ENCODE data around the gene SLC15A2.
"Not testable (repeated sequence)": the region's sequence is repeated elsewhere in the genome, so short reads cannot be mapped to it uniquely, and the experiment has no call there.

The SLC15A2 gene, protein sequence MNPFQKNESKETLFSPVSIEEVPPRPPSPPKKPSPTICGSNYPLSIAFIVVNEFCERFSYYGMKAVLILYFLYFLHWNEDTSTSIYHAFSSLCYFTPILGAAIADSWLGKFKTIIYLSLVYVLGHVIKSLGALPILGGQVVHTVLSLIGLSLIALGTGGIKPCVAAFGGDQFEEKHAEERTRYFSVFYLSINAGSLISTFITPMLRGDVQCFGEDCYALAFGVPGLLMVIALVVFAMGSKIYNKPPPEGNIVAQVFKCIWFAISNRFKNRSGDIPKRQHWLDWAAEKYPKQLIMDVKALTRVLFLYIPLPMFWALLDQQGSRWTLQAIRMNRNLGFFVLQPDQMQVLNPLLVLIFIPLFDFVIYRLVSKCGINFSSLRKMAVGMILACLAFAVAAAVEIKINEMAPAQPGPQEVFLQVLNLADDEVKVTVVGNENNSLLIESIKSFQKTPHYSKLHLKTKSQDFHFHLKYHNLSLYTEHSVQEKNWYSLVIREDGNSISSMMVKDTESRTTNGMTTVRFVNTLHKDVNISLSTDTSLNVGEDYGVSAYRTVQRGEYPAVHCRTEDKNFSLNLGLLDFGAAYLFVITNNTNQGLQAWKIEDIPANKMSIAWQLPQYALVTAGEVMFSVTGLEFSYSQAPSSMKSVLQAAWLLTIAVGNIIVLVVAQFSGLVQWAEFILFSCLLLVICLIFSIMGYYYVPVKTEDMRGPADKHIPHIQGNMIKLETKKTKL

DNA sequence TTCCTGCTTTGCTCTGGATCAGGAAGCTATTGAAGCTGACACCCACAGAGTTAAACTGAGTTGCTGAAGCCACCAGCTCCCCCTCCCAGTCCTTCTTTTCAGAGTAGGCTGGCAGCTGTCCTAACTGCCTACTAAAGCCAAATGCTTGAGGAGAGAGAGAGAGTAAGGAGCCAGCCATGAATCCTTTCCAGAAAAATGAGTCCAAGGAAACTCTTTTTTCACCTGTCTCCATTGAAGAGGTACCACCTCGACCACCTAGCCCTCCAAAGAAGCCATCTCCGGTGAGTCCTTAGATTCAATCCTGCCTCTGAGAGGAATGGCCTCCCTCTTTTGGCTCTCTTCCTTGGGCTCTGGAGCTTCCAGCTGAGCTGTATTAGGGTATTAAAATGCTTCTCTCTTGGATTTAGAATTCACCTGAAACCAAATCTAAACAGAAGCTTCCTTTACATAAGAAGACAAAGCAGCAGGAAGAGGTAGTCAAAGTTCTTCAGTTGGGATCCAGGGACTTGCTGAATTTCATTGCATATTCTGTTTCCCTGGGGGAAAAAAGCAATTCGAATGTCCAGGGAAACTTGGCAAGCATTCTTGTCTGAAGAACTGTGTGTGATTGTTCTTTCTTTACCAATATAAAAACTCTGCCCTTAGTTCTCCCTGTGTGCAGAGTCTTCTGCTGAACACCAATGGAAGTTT, at the start of gene SLC15A2:
Gene SLC15A2 (plus strand): TSS at position 101 of the 690 bp plus-strand sequence. CDS start 76 bp downstream, at position 177.
- no peak for DNase-seq (ENCODE audit: low read depth)

DNA sequence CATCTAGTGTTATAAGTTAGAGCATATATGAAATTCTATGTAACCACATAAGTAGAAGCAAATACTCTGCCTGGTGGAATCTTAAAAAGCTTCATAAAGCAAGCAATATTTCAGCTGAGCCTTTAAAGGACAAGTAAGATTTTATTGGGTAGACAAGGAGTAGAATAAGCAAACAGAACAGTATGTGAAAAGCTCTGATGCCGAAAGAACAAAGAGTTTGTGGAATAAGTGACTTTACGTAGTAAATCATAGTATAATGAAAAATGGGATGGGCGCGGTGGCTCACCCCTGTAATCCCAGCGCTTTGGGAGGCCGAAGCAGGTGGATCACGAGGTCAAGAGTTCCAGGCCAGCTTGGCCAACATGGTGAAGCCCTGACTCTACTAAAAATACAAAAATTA, 49.3 kb upstream of the SLC15A2 start:
- no peak for DNase-seq (ENCODE audit: low read depth)

DNA sequence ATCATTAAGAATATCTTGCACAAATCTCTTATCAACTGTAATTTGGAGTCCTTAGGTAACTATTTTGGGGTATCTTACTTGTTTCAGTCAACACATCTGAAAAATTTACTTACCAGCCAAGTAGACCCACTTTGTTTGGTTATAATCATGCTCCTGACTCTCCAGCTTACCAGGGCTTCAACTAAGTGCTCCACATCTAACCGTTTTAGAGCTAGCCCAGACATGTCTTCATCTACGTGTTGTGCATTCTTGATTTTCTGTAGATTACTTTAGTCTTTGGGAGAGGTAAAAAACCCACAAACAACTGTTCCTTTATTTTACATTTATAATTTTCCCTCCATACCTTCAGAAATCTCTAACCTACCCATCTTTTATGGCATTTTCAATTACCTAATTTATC, 41.9 kb upstream of the SLC15A2 start:
- DNase-seq (ENCODE audit: low read depth) = no peak

DNA sequence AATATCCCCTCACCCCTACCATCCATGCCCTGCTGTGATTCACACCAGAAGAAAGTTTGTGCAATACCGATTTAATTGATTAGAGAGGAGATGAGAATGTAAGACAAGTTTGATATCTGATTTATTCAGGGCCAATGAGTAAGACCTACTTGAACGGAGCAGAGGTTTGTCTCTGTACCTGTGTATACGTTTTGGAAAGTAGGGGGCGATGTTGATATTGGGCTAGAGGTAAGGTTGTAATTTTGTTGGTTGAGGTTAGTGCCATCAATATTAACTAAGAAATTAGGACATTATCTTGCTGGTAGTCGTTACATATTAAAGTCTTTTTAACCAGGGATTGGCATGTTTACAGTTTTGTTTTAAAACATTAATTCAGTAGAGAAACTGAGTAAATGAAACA, 38.6 kb upstream of the SLC15A2 start:
- peak; percentile 41 for DNase-seq (ENCODE audit: low read depth)

DNA sequence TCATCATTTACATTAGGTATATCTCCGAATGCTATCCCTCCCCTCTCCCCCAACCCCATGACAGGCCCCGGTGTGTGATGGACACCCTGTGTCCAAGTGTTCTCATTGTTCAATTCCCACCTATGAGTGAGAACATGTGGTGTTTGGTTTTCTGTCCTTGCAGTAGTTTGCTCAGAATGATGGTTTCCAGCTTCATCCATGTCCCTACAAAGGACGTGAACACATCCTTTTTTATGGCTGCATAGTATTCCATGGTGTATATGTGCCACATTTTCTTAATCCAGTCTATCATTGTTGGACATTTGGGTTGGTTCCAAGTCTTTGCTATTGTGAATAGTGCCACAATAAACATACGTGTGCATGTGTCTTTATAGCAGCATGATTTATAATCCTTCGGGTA, 36.4 kb upstream of the SLC15A2 start:
- DNase-seq (ENCODE audit: low read depth) = not testable (repeated sequence)

DNA sequence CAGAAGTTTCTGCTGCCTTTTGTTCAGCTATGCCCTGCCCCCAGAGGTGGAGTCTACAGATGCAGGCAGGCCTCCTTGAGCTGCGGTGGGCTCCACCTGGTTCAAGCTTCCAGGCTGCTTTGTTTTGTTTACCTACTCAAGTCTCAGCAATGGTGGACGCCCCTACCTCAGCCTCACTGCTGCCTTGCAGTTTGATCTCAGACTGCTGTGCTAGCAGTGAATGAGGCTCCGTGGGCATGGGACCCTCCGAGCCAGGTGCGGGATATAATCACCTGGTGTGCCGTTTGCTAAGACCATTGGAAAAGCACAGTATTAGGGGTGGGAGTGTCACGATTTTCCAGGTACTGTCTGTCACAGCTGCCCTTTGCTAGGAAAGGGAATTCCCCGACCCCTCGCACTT, 31.0 kb upstream of the SLC15A2 start:
- DNase-seq (ENCODE audit: low read depth) = not testable (repeated sequence)

DNA sequence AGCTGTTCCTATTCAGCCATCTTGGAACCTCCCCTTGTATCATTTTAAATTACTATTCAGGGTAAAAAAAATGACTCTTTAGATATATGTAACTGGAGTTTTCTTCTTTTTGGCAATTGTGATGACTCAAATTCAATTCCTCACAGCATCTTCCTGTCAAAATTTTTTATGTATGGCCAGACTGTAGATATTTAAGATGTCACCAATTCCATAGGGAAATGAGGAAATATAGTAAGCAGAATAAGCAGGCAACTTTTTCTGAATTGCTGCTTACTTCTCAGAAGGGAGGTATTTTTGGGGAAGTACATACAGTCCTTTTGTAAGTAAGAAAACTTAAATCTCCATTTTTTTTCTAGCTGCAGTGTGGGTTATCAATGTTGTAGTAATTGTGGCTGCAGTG, 30.4 kb upstream of the SLC15A2 start:
- no peak for DNase-seq (ENCODE audit: low read depth)

DNA sequence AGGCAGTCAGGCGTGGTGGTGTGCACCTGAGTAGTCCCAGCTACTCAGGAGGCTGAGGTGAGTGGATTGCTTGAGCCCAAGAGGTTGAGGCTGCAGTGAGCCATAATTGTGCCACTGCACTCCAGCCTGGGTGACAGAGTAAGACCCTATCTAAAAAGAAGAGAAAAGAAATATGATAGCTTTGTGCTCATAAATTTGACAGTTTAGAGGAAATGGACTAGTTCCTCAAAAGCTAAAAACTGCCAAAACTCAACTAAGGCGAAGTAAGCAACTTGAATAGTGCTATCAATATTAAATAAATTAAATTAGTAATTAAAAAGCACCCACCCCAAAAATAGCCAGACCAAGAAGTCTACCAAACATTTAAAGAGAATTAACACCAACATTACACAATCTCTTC, 24.5 kb upstream of the SLC15A2 start:
- no peak for DNase-seq (ENCODE audit: low read depth)

DNA sequence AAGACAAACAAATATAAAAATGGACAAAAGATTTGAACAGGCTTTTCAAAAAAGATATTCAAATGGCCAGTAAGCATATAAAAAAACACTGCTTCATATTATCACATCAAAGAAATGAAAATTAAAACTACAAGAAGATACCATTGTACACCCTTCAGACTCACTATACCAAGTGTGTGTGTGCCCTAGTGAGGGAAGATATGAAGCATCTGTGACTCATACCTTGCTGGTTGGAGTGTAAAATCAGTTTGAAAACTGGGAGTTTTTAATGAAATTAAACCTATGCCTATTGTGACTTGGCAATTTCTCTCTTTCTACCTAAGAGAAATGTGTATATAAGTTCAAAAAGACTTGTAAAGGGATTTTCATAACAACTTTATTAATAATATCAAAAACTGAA, 23.5 kb upstream of the SLC15A2 start:
- no peak for DNase-seq (ENCODE audit: low read depth)

DNA sequence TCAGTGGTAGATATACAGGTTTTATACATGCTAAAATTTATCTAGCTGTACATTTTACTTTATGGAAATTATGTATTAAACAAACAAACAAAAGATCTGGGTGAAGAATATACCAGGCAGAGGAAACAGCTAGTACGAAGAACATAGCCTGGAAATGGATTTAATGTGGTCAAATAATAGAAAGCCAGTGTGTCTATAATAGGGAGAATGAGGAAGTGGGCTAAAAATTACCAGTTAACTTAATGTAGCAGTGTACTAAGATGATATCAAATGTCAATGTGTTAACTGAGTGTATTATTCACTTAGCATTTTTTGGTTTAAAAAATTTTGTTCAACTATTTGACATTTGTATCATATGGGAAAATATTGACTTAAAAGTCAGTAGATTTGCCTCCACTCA, 22.8 kb upstream of the SLC15A2 start:
- no peak for DNase-seq (ENCODE audit: low read depth)

DNA sequence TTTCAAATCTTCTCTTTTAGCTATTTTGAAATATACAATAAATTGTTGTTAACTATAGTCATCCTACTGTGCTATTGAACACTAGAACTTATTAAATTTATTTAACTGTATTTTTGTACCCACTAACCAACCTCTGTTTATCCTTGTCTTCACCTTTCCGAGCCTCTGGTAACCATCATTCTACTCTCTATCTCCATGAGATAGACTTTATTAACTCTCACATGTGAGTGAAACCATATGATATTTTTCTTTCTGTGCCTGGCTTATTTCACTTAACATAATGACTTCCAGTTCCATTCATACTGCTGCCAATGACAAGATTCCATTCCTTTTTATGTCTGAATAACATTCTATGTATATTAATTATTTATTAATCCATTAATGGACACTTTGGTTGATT, 15.8 kb upstream of the SLC15A2 start:
- DNase-seq (ENCODE audit: low read depth) = no peak

DNA sequence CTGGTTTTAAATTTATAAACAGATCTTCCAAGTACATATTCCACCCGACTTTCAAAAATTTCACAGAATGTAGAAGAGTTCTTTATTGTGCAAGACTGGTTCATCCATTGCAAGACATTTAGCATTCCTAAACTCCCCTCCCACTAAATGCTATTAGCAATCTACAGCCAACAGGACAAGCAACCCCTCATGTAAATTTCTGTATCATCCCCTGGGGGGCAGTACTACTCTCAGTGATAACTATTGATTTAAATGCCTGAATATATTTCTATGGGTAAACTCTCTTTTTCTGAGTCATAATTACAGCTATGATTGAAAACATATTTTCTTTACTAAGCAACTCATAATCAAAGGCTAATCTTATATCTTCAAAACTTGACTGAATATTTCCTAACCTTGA, 10.7 kb upstream of the SLC15A2 start:
- peak; percentile 78 for DNase-seq (ENCODE audit: low read depth)

DNA sequence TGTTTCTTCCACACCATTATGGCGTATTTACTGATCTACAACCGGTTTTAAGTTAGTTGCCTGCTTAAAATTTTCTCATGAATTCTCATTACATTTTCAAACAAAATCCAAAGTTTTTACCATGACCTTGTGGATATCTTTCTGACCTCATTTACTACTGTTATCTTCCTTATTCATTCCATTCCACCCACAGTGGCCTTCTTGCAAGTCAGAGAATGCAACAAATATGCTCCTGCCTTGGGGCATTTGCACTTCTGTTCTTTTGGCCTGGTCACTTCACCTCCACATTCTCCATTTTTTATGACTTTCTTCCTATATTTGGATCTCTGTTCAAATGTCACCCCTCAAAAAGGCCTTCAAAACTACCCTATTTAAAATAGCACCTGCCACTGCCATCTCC, 8.8 kb upstream of the SLC15A2 start:
- DNase-seq (ENCODE audit: low read depth) = peak; percentile 63

DNA sequence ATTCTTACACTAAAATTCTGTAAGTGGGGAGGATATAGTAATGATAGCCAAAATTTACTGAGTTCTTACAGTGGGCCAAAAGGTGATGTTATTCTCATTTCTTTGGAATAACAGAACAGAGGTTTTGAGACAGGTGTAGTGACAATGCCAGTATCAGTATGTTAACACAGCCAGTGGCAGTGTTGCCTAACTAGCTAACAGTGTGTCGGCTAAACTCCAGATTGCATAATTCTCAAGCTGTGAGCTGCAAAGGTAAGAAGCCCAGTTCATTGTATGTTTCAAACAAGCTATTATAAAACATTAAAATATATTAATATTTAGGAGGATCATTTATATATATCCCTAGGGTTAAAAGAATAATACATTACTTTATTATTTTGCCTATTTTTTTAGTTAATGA, 920 bp downstream of the SLC15A2 start:
- DNase-seq (ENCODE audit: low read depth) = peak; percentile 15

DNA sequence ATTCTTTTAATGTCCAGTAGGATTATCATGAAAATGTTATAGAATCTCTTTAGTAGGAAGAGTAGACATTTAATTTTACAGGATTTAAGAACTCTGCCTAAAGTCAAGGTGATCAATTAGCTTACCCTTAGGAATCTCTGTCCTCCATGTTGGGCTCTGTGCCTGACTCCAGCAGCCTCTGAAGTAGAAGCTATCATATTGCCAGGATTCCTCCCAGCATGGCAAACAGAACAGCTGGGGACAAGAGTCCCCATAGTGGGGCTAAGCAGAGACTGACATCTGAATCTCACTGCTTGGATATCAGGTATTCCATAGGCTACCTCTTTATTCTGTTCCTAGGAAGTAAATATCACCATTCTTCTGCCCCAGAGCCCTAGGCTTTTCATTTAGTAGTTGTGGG, 1.5 kb downstream of the SLC15A2 start:
- DNase-seq (ENCODE audit: low read depth) = no peak

DNA sequence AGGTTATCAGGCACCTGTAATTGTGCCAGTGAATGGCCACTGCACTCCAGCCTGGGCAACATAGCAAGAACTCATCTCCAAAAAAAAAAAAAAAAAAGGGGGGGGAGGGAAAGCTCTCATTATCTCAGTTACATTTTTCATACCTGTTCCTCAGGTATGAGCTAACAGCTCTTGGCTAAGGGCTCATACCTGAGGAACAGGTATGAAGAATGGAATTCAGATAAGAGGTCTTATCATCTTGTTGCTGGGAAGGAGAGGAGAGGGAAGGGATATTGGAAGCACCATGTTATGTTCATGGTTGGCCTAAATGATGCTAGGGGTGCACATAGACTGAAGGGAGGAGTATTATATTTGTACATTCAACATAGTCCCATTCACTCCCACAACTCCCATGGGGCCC, 2.6 kb downstream of the SLC15A2 start:
- no peak for DNase-seq (ENCODE audit: low read depth)

DNA sequence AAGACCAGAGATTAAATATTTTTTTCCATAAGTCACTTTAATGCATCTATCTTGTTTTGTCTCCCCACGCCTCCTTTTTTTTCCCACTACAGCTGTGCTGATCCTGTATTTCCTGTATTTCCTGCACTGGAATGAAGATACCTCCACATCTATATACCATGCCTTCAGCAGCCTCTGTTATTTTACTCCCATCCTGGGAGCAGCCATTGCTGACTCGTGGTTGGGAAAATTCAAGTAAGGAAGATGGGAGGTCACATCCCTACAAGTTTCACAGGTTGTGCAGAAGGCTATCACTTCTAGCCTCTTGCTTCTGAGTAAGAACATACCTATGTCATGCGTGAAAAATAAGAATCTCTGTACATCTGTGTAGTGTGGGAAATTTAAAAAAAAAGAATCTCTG, 3.1 kb downstream of the SLC15A2 start:
- no peak for DNase-seq (ENCODE audit: low read depth)

DNA sequence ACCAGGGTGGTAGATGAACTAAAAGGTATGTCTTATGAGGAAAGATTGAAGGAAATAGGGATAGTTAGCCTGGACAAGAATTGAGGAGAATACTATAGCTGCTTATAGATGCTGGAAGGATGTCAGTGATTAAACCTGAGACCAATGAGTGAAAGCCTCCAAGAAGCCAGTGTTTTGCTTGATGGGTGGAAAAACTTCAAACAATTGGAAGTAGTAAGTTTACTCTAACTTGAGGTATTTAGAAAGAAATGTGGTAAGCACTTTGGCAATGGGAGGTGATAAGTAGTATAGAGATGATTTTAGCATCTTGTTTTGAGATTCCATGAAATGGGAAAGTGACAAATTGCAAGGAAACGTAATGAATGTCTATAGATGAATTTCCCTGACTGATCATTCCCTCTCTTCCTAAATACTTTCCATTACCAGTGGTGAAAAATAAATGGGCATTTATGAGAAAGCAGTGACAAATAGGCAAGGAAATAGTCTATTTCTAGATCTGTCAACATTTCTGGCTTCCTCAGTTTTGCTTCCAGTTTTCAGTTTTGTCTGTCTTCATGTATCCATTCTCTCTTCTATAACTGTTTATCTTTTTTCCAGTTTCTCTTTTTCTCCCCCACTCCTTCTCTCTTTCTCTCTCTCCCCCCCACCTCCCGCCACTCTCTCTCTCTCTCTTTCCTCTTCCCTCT, 19.2 kb downstream of the SLC15A2 start:
- DNase-seq (ENCODE audit: low read depth) = no peak

DNA sequence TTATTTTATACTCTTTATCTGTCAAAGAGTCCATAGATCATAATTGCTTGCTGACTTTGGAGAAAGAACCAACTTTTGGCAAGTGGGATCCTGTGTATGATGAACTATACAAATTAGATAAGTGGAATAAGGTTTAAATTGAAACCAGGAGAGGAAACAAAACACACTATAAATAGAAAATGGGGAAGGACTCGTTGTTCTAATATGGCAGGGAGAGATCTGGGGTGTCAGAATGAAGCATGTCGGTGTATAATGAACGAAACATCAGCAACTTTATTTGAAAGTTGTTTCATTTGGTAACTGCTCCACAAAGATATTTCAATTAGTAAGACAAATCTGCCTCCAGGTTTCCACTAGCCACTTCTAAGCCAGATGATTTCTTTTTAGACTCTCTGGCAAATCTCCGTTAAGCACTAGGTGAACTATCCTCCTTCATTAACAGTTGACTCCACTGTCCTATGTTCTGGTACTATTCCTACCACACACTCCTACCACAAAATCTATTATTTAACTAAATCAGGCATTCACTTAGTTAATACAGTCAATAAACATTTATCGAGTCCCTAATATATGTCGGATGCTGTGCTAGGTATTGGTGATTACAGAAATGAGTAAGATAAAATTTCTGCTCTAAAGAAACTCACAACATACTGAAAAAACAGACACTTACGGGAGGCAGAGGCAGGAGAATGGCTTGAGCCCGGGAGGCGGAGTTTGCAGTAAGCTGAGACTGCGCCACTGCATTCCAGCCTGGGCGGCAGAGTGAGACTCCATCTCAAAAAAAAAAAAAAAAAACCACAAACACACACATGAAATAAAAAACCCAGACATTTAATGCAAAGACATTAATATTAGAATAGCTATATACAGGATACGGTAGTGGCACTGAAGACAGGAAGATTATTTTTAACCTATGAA, 20.1 kb downstream of the SLC15A2 start:
- DNase-seq (ENCODE audit: low read depth) = peak; percentile 11

DNA sequence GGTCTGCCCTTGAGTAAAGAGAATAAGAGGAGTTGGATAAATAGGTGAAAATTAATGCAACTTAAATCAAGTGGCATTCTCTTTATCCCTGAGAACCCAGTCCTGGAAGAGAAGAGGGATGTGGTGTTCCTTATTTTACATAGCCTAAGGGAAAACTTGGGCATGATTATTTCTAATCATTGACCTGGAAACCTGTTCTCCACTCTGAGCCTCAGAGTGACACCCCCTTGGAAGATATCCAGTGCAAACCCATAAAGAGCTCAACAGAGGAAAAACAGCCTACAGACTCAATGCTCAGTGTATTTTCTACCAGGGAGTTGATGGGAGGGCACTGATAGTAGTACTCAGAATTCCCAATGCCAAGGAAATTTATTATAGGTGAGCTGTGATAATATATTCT, 22.0 kb downstream of the SLC15A2 start:
- no peak for DNase-seq (ENCODE audit: low read depth)

DNA sequence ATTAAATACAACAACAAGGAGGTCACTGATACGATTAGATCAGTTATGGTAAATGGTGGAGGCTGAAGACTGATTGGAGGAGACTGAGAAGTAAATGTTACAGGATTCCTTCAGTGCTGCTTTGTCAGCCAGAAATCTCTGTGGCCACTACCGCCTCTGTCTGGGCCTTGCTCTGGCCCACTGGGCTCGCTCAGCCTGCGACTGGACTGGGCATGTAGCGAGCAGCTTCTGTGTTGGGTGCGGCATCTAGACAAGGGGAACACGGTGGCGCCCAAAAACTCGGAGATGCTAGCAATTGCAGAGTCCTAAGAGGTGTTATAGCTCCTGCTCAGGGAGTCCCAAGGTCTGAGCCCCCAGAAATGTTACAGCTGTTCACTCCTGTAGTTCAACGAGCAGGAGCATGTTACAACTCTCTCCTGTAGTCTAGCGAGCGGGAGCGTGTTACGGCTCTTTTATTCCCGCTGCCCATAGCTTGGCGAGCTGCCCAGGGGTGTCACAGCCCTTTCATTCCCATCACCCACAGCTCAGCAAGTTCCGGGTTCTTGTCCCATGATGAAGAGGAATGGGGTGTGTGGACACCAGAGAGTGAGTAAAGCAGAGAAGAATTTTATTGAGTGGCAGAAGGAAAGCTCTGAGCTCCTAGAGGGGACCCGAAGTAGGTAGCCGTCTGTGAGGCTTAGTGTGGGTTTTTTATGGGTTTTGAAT, 24.7 kb downstream of the SLC15A2 start:
- DNase-seq (ENCODE audit: low read depth) = no peak
